22Rv1 (cell line): ENCODE data around the gene CDC42EP5.

Experiments used
- ZFX ChIP-seq: fragments of 450-650 bp; IDR thresholded peaks from 2 replicates; pipeline ENCODE4 v1.6.1; 2017; ENCODE audit warnings: antibody characterized with exemption, borderline replicate concordance
- TF ChIP-seq, protein P1 (sequence below): fragments of 450-650 bp; IDR thresholded peaks from 2 replicates; pipeline ENCODE4 v1.5.1; 2017; ENCODE audit warnings: mild to moderate bottlenecking

DNA sequence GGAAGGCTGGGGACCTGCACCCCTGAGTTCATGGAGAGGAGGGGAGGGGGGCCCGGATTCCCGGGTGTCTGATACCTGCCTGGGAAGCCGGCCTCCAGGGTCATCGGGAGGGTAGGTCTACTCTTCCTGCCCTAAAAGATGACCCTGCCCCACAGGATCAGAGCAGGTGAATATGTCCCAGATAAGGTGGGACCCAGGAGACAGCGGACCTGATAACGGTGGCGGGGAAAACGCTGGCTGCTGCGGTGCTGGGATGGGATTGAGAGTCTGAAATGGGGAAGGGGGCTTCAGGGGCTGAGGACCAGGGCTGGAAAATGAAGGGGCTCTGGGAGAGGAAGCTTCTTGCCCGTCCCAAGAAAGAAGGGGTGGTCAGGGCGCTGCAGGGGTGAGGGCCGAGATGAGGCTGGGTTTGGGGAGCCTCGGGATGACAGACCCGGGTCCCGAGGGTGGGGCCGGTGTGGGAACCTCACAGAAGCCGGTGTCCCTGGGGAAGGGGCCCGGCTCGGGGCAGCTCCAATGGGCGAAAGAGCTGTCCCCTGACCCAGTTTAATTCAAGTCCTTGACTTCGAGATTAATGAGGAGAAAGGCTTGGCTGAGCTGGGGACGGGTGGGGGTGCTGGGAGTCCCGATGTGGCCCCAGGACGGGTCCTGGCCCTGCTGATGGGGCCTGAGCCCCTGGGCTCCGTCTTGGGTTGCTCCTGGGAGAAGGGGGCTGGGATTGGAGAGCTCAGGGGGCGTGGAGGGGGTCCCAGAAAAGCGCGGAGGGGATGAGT lies 57.0 kb downstream of the CDC42EP5 start:
- TF ChIP-seq, protein P1, sequence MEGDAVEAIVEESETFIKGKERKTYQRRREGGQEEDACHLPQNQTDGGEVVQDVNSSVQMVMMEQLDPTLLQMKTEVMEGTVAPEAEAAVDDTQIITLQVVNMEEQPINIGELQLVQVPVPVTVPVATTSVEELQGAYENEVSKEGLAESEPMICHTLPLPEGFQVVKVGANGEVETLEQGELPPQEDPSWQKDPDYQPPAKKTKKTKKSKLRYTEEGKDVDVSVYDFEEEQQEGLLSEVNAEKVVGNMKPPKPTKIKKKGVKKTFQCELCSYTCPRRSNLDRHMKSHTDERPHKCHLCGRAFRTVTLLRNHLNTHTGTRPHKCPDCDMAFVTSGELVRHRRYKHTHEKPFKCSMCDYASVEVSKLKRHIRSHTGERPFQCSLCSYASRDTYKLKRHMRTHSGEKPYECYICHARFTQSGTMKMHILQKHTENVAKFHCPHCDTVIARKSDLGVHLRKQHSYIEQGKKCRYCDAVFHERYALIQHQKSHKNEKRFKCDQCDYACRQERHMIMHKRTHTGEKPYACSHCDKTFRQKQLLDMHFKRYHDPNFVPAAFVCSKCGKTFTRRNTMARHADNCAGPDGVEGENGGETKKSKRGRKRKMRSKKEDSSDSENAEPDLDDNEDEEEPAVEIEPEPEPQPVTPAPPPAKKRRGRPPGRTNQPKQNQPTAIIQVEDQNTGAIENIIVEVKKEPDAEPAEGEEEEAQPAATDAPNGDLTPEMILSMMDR = no peak
- TF ChIP-seq ZFX = no peak
